COR-L47 (cell line): Measurements from ENCODE around the gene AP3S1.

ENCODE experiments used
- DNase-seq: peaks from one replicate; lab custom pipeline; 2025; lab: John Stamatoyannopoulos, UW

The AP3S1 gene

DNA sequence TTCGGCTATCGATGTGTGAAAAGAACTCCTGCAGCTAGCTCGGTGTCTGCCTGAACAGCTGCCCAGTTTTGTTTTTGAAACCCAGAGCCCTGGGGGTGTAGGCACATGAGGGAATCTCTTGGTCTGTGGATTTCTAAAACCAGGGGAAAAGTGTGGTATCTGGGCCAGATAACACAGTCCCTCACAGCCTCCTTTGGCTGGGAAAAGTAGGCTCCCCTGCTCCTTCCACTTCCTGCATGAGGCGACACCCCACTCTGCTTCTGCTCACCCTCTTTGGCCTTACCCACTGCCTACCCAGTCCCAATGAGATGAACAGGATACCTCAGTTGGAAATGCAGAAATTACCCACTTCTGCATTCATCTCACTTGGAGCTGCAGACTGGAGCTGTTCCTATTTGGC is 15.8 kb upstream of the AP3S1 start:
- DNase-seq: no peak

DNA sequence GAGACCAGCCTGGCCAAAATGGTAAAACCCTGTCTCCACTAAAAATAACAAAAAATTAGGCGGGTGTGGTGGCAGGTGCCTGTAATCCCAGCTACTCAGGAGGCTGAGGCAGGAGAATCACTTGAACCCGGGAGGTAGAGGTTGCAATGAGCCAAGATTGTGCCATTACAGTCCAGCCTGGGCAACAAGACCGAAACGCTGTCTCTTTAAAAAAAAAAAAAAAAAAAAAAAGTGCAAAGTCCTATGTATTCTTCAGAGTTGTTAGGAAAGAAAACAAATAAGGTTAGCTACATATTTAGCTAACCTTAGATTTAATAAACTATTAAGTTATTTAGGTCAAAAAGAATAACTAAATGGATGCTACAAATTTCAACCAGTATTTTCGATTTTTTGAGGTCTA is 11.8 kb upstream of the AP3S1 start:
- DNase-seq: no peak

- DNase-seq: peak; percentile 18
Measured at GRCh38 chr5:115831163-115831768, 10.5 kb upstream of the AP3S1 start.

GRCh38 chr5:115835481-115835880 is 6.3 kb upstream of the AP3S1 start:
- DNase-seq: no peak

DNA sequence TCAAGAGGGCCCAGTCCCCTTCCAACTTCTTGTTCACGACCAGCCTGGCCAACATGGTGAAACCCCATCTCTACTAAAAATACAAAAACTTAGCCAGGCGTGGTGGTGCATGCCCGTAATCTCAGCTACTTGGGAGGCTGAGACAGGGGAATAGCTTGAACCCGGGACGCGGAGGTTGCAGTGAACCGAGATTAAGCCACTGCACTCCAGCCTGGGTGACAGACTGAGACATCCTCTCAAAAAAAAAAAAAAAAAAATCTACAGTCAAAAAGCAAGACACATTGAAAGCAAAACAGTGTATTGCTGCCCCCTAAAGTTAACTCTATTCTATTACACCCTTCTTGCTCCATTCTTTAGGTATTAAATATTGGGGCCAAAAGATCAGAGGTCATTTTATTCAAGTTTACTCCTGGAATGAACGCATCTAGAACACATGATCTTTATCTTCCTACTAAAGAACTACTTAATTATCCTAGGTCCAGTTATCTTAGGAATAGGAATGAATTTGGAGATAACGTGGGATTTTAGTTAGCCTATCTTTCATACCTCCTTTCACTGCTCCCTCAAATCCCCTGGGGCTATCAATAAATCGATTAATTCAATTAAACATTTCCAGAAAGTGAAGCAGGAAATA is 2.7 kb upstream of the AP3S1 start:
- DNase-seq: no peak

- DNase-seq: no peak
Measured at GRCh38 chr5:115840873-115841272, 862 bp upstream of the AP3S1 start.

- DNase-seq: peak; percentile 77
Measured at GRCh38 chr5:115842089-115842935, 577 bp downstream of the AP3S1 start.

DNA sequence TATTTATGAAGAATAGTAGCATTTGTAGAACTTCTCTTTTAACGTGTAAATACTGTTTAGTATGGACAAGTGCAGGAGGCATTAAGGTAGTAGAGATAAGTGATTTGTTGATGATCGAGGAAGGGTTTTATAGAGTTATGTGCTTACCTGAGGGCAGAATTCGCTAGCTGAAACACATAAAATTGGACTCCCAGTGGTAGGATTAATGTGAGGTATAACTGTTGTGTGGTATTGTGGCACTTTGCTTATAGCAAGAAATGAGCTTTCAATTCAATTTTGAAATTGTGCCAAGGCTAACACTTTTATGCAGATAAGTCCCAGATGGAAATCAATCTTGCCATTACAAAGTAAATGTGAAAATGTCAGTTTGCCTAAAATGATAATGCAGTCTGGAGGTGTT is 1.2 kb downstream of the AP3S1 start:
- DNase-seq: no peak

DNA sequence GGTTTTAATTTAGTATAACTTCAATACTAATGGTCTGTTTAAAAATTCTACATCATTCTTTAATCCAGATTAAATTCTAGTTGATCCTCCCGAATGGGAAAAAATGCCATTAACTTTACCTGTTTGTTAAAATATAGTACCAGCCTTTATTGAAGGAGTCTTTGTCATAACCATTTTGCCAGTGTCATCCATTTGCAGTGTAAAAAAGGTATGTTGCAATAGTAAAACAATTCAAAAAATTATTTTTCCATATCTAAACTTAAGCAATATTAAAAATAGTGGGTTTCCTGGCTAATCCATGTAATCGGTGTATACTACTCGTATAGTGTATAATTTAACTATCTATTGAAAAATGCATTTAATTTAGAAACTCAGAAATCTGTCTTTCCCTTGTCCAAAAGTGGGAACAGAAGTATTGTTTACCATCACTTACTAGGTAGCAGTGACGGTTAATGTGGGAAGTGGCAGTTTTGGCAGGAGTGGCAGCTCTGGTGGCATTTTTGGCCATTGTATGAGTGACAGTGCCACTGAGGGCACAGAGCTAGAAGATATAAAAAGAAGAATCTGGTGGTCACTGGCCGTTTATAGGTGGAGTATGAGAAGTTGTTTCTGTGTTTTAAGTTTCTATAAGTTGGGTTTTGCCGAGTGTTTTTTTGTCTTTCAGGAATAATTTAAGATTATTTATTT is 1.9 kb downstream of the AP3S1 start:
- no peak for DNase-seq

DNA sequence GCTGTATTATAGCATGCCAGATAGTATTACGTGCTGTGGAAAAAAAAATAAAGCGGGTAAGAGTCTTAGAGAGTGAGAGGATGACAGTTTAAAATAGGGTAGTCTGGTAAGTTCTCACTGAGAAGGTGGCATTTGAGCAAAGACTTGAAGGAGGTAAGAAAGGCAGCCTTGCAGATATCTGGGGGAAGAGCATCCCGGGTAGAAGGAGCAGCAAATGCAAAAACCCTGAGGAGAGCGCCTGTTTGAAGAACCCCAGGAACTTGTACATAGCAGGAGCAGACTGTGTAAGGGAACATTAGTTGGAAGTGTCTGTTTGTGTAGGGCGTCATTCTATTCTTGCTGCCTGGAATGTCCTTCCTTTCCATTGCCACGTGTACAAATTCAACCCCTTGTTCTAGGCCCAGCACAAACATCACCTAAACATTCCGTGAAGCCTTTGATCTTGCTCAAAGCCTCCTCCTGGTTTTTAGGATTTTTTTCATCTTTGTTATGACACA is 2.6 kb downstream of the AP3S1 start:
- no peak for DNase-seq

- no peak for DNase-seq
Measured at GRCh38 chr5:115847290-115847689, 5.6 kb downstream of the AP3S1 start.

DNA sequence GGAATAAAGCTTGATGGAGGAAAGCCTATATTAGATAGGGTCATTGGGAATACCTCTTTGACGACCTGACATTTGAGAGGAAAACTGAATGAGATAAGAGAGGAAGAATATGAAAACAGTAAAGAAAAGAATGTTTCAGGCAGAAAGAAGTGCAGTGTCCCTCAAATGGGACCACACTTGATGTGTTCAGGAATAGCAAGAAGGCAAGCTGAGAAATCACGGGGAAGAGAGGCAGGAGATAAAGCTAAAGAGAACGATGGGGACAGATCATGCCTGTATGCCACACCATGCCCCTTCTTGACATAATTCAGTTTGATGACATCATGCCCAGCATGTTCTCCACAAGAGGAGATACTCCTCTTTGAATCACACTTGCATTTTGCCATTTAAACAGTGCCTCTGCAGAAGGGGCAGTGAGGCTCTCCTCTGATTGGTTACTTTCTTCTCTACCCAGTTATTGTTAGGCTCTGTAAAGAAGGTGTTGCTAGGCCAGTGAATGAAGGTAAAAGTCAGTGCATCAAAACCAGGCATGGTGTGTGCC is 7.6 kb downstream of the AP3S1 start:
- no peak for DNase-seq

GRCh38 chr5:115850744-115851416 is 9.1 kb downstream of the AP3S1 start:
- DNase-seq: no peak

DNA sequence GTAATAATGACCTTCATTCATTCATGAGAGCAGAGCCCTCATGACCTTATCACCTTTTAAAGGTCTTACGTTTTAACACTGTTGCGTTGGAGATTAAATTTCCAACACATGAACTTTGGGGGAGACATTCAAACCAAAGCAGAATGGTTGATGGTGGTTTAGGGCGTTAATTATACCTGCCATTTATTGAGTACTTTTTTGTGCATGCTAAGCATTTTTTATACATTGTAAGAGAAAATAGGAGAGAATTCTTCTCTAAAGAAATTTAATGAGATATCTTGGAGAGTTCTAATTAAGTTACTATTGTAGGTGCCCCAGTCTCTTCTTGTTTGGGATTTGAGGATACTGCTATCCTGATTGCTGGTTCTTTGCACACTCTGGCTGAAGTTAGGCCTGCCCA is 12.4 kb downstream of the AP3S1 start:
- no peak for DNase-seq

DNA sequence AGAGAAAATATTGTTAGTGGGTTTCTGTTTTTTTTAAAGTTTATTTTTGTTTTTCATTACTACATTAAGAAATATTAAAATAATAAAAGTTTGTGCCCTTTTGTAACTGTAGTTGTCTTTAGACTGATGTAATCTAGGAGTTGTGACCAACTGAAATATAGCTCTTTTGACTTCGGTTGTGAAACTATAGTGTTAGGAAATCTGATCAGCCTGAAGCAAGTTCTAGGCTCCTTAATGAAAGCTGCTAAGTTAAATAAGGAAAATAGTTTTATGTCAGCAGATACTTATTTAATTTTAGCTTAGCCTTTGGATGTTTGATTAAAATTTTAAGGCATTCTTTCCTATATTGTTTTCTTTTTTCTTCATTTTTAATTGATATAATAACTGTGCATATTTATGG is 14.2 kb downstream of the AP3S1 start:
- DNase-seq: no peak

DNA sequence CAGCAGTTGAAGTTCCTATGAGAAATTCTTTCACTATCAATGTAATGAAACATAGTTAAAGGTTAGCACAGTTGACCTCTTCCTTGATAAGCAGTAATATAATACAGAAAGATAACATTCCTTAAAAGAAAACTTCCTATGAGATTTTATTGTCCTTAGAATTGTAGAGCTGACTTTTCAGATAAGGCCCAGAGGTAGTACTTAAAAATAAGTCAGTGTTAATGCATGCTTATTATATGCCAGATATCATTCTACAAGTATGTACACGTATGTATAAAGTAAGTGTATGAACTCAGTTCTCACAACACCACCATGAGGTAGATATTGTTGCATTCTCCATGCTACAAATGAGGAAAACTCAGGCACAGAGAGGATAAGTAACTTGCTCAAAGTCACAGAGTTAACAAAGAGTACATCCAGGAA is 15.3 kb downstream of the AP3S1 start:
- DNase-seq: no peak

DNA sequence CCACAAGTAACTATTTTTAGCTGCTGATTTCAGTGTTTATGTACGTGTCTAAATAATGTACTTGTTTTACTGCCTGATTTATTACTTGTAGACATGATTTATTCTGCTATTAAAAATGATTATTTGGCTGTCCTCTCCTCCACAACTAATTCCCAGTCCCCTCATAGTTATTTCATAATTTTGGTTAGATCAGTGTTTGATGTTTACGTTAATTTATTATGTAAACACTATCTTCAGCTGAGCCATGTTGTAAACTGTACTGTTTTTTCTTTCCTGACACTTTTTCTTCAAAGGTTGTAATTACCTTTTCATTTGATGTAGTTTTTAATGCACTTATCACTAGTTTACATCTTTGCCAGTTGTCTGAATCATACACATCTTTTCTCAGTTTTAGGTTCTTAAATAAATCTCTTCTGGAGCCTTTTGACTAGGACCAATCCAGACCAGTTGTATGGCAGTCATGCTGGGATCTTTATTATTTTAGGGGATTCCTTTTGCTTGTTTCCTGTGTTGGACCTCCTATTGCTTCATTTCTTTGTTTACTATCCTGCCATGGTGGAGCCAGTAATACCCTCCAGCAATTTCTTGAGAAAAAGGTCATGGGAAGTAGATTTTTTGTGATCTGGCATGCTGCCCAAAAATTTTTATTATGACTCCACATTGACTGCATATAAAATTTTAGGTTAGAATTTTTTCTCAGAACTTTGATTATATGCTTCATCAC is 16.1 kb downstream of the AP3S1 start:
- DNase-seq: no peak

DNA sequence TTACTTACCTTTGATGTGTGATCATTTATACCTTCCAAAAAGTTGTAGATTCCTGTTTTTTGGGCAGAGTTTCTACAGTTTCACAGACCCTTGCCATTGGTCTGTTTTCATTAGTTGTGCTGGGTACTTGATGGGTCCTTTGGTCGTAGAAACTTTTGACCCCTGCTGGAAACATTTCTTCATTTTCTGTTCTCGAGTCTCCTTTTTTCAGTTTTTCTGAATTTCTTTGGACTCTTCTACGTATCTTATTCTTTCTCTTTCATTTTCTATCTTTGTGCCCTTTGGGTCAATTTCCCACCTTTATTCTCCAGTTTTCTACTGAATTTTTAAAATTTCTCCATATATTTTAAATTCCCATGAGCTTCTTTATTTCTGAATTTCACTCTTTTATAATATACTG is 16.7 kb downstream of the AP3S1 start:
- DNase-seq: no peak

DNA sequence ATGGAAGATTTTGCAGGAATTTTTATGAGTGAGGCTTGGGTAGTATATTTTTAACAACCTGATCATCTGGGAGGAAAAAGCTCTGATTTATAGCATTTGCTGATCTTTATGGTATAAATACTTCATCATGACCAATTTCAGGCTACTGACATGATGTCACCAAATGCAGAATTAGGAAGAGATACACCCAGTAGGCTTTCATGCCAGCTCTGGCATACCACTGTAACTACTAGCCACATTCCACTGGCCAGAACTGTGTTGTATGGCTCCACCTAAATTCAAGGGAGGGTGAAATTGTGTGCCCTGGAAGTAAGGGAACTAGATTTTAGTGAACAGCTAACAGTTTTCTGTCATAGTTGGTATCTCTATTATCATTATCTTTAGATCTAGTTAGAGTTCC is 17.6 kb downstream of the AP3S1 start:
- DNase-seq: no peak

GRCh38 chr5:115869256-115869795 is 27.6 kb downstream of the AP3S1 start:
- no peak for DNase-seq

GRCh38 chr5:115872447-115872846 is 30.7 kb downstream of the AP3S1 start:
- DNase-seq: no peak
